Activated CD4-positive, alpha-beta T cell treated with anti-CD3 and anti-CD28 coated beads, Interleukin-2, amount 50 U/mL, for 48 hours (primary cell): ENCODE data around the gene YES1.
"Not testable (repeated sequence)": the region's sequence is repeated elsewhere in the genome, so short reads cannot be mapped to it uniquely, and the experiment has no call there.

Source experiments
- DNase-seq, 2 experiments: peaks; one replicate each; pipeline ENCODE4 v3.0.0-alpha.2; 2020

The YES1 gene

GRCh38 chr18:820591-821165 lies 8.6 kb upstream of the YES1 start:
- DNase-seq: no peak

- no peak for DNase-seq
Observed at GRCh38 chr18:816869-817268, 4.8 kb upstream of the YES1 start.

GRCh38 chr18:816088-816653 lies 4.1 kb upstream of the YES1 start:
- no peak for DNase-seq

GRCh38 chr18:815353-815752 lies 3.3 kb upstream of the YES1 start:
- no peak for DNase-seq

- DNase-seq: no peak
Observed at GRCh38 chr18:814300-815084, 2.5 kb upstream of the YES1 start.

GRCh38 chr18:813172-814071 lies 1.4 kb upstream of the YES1 start:
- DNase-seq: no peak

GRCh38 chr18:812376-813171 lies 532 bp upstream of the YES1 start:
- DNase-seq: peak; percentile 68 to 76

GRCh38 chr18:811182-811891 lies 705 bp downstream of the YES1 start:
- peak in 1 of 2 experiments; percentile 24 for DNase-seq

GRCh38 chr18:809985-810642 lies 1.9 kb downstream of the YES1 start:
- no peak for DNase-seq

- DNase-seq: not testable (repeated sequence)
Observed at GRCh38 chr18:809228-809627, 2.8 kb downstream of the YES1 start.

GRCh38 chr18:808502-808901 lies 3.5 kb downstream of the YES1 start:
- no peak for DNase-seq

- no peak for DNase-seq
Observed at GRCh38 chr18:808086-808485, 4.0 kb downstream of the YES1 start.

- no peak for DNase-seq
Observed at GRCh38 chr18:805755-806110, 6.3 kb downstream of the YES1 start.

- no peak for DNase-seq
Observed at GRCh38 chr18:805008-805754, 6.9 kb downstream of the YES1 start.

GRCh38 chr18:801137-801536 lies 10.9 kb downstream of the YES1 start:
- no peak for DNase-seq

- DNase-seq: no peak
Observed at GRCh38 chr18:799943-800342, 12.1 kb downstream of the YES1 start.

- not testable (repeated sequence) for DNase-seq
Observed at GRCh38 chr18:795383-795782, 16.7 kb downstream of the YES1 start.

- DNase-seq: no peak
Observed at GRCh38 chr18:789397-789796, 22.6 kb downstream of the YES1 start.

GRCh38 chr18:785242-785641 lies 26.8 kb downstream of the YES1 start:
- no peak for DNase-seq

- no peak for DNase-seq
Observed at GRCh38 chr18:784470-785172, 27.4 kb downstream of the YES1 start.
